HCT116 (cell line): ENCODE measurements around the gene C4orf50. TPM values are rescaled to one million over a fixed set of nuclear protein-coding genes. Genes with fewer than 3 reads are reported as not detected.

Experiments used
- ATAC-seq: fragments of 200-7000 bp; cut with Tn5 transposase; 2 replicates; pipeline ENCODE4 v1.9.1; 2020; ENCODE audit warnings: mild to moderate bottlenecking, moderate library complexity
- BruUV-seq: library from RNA; stranded (reverse); fragments of 400-500 nt; replicated peaks from 2 replicates; lab custom pipeline; 2021; lab: Mats Ljungman, UMichigan
- CTCF ChIA-PET: fragments of 300-600 bp; sonication (Branson Sonifier 250); formaldehyde crosslinking; loops from one replicate; lab custom pipeline; 2021; ENCODE audit warnings: antibody characterized with exemption; lab: Charles Lee
- POLR2A ChIA-PET: fragments of 300-600, 350-600 bp; sonication (Branson Sonifier 250); formaldehyde crosslinking; loops from one replicate; lab custom pipeline; 2021; ENCODE audit warnings: antibody characterized with exemption; lab: Charles Lee
- RAD21 ChIA-PET, 2 experiments: fragments of 300-600 bp; sonication (Branson Sonifier 250); formaldehyde crosslinking; loops; one replicate each; lab custom pipeline; 2023; ENCODE audit warnings: low total read pairs in 2 of 2; ENCODE audit not compliant: uncharacterized antibody in 2 of 2, unreplicated experiment in 2 of 2, low non-redundant PET in 1 of 2; lab: Charles Lee
- DNase-seq: peaks from one replicate; pipeline ENCODE4 v3.0.0-alpha.2; 2010; ENCODE audit warnings: low read depth, low spot score
- H2AFZ ChIP-seq: fragments of 200-600 bp; shearing (Covaris generic), sonication (generic); 2 replicates; pipeline ENCODE4 v1.6.1; 2017; ENCODE audit warnings: low read depth, mixed run types, mixed read lengths, antibody characterized with exemption, low read length; ENCODE audit not compliant: poor library complexity, severe bottlenecking
- H3K27ac ChIP-seq: 2 replicates; pipeline ENCODE4 v1.5.1; 2012; ENCODE audit warnings: low read depth, low read length
- H3K27me3 ChIP-seq: fragments of 200-600 bp; sonication (generic); 2 replicates; pipeline ENCODE4 v1.6.1; 2016; ENCODE audit warnings: mixed run types, low read length, mixed read lengths; ENCODE audit not compliant: insufficient read depth
- H3K36me3 ChIP-seq, 2 experiments: fragments of 200-500 bp in 1 of 2; fragments of 200-600 bp in 1 of 2; sonication (Bioruptor generic) in 1 of 2; sonication (generic) in 1 of 2; 2 replicates each; pipeline versions ENCODE4 v1.5.1 to v1.6.1; 2014 to 2016; ENCODE audit warnings: low read length in 2 of 2, inconsistent platforms in 1 of 2, mixed read lengths in 1 of 2, mixed run types in 1 of 2; ENCODE audit not compliant: insufficient read depth in 2 of 2, control insufficient read depth in 1 of 2
- H3K4me1 ChIP-seq, 2 experiments: fragments of 200-600 bp in 1 of 2; sonication (generic) in 1 of 2; 2 replicates each; pipeline versions ENCODE4 v1.5.1 to v1.6.1; 2012 to 2017; ENCODE audit warnings: low read length in 2 of 2, inconsistent platforms in 1 of 2, mild to moderate bottlenecking in 1 of 2, mixed read lengths in 1 of 2, mixed run types in 1 of 2, moderate library complexity in 1 of 2; ENCODE audit not compliant: insufficient read depth in 2 of 2, control insufficient read depth in 1 of 2
- H3K4me2 ChIP-seq: fragments of 200-600 bp; sonication (generic); 2 replicates; pipeline ENCODE4 v1.6.1; 2017; ENCODE audit warnings: mixed run types, low read length, mixed read lengths
- H3K4me3 ChIP-seq, 2 experiments: fragments of 200-600 bp in 1 of 2; sonication (generic) in 1 of 2; replicated peaks in 1 of 2; 2 replicates each; pipeline ENCODE4 v1.5.1; 2011 to 2016; ENCODE audit warnings: low read length in 2 of 2, control low read depth in 1 of 2, low read depth in 1 of 2, mild to moderate bottlenecking in 1 of 2, mixed read lengths in 1 of 2, mixed run types in 1 of 2
- H3K79me2 ChIP-seq: fragments of 200-600 bp; sonication (generic); 2 replicates; pipeline ENCODE4 v1.6.1; 2017; ENCODE audit warnings: mild to moderate bottlenecking, mixed run types, low read length, moderate library complexity, mixed read lengths; ENCODE audit not compliant: insufficient read depth
- H3K9ac ChIP-seq: fragments of 200-600 bp; sonication (generic); 2 replicates; pipeline ENCODE4 v1.6.1; 2016; ENCODE audit warnings: low read length, mixed read lengths
- H3K9me2 ChIP-seq: fragments of 200-600 bp; sonication (generic), shearing (Covaris generic); 2 replicates; pipeline ENCODE4 v1.6.1; 2017; ENCODE audit warnings: mixed run types, mild to moderate bottlenecking, moderate library complexity; ENCODE audit not compliant: insufficient read depth
- H3K9me3 ChIP-seq, 2 experiments: fragments of 200-500 bp in 1 of 2; fragments of 200-600 bp in 1 of 2; sonication (Bioruptor generic) in 1 of 2; sonication (generic) in 1 of 2; 2 replicates each; pipeline ENCODE4 v1.6.1; 2014 to 2017; ENCODE audit warnings: low read length in 2 of 2, mixed read lengths in 2 of 2, inconsistent platforms in 1 of 2, low read depth in 1 of 2, mild to moderate bottlenecking in 1 of 2, mixed run types in 1 of 2, moderate library complexity in 1 of 2; ENCODE audit not compliant: control insufficient read depth in 1 of 2, insufficient read depth in 1 of 2
- H4K20me1 ChIP-seq: fragments of 200-600 bp; sonication (generic), shearing (Covaris generic); 2 replicates; pipeline ENCODE4 v1.6.1; 2017; ENCODE audit warnings: mixed run types, mild to moderate bottlenecking, moderate library complexity; ENCODE audit not compliant: insufficient read depth
- CBX3 ChIP-seq: IDR thresholded peaks from 2 replicates; pipeline ENCODE4 v1.6.1; 2012; ENCODE audit warnings: low read depth
- CEBPB ChIP-seq: IDR thresholded peaks from 2 replicates; pipeline ENCODE4 v1.6.1; 2012; ENCODE audit warnings: low read depth
- EGR1 ChIP-seq: IDR thresholded peaks from 2 replicates; pipeline ENCODE4 v1.6.1; 2012; ENCODE audit warnings: low read depth
- EZH2phosphoT487 ChIP-seq: fragments of 200-600 bp; IDR thresholded peaks from 2 replicates; pipeline ENCODE4 v1.6.1; 2018; ENCODE audit warnings: antibody characterized with exemption, borderline replicate concordance
- JUND ChIP-seq: IDR thresholded peaks from 2 replicates; pipeline ENCODE4 v1.6.1; 2012
- POLR2A ChIP-seq: IDR thresholded peaks from 2 replicates; pipeline ENCODE4 v1.7.0; 2011; ENCODE audit warnings: borderline replicate concordance; ENCODE audit not compliant: insufficient read depth, insufficient read length; ENCODE audit errors: extremely low read depth
- POLR2AphosphoS5 ChIP-seq: IDR thresholded peaks from 2 replicates; pipeline ENCODE4 v1.6.1; 2011; ENCODE audit warnings: mild to moderate bottlenecking, low read depth, low read length, moderate library complexity
- RAD21 ChIP-seq: IDR thresholded peaks from 2 replicates; pipeline ENCODE4 v1.6.1; 2012; ENCODE audit warnings: low read depth, mild to moderate bottlenecking
- TCF7L2 ChIP-seq: IDR thresholded peaks from 2 replicates; pipeline ENCODE4 v1.7.0; 2011; ENCODE audit warnings: borderline replicate concordance, inconsistent platforms; ENCODE audit not compliant: insufficient read depth, insufficient read length; ENCODE audit errors: extremely low read depth
- YY1 ChIP-seq: IDR thresholded peaks from 2 replicates; pipeline ENCODE4 v1.6.1; 2011; ENCODE audit warnings: low read length, low read depth, moderate library complexity, mild to moderate bottlenecking; ENCODE audit not compliant: insufficient replicate concordance; ENCODE audit errors: extremely low read depth
- ZFX ChIP-seq: fragments of 450-650 bp; IDR thresholded peaks from 2 replicates; pipeline ENCODE4 v1.6.1; 2017
- intact Hi-C: fragments of 100-400 bp; cut with micrococcal nuclease; formaldehyde crosslinking; loops from 2 replicates; pipeline ENCODE4 v1.10.0; 2022
- total RNA-seq: library from RNA; stranded (reverse); gene quantifications from one replicate; pipeline ENCODE4 v1.2.1, GENCODE V29; 2021; ENCODE audit not compliant: unreplicated experiment
- TF ChIP-seq, protein P1 (sequence below): IDR thresholded peaks from 2 replicates; pipeline ENCODE4 v1.6.1; 2012
- TF ChIP-seq, protein P2 (sequence below): IDR thresholded peaks from 2 replicates; pipeline ENCODE4 v1.6.1; 2012
- TF ChIP-seq, protein P3 (sequence below), 3 experiments: fragments of 200-600 bp in 1 of 3; sonication (generic) in 1 of 3; IDR thresholded peaks in 2 of 3; conservative IDR thresholded peaks in 1 of 3; 2 replicates each; pipeline ENCODE4 v1.5.1; 2012 to 2017; ENCODE audit warnings: low read depth in 2 of 3, low read length in 2 of 3, antibody characterized with exemption in 1 of 3, borderline replicate concordance in 1 of 3, control low read depth in 1 of 3, mild to moderate bottlenecking in 1 of 3, mixed read lengths in 1 of 3, mixed run types in 1 of 3, moderate library complexity in 1 of 3; ENCODE audit not compliant: insufficient read depth in 1 of 3

Gene C4orf50
- total RNA-seq, 1 experiment from 2014 or later: not detected

DNA sequence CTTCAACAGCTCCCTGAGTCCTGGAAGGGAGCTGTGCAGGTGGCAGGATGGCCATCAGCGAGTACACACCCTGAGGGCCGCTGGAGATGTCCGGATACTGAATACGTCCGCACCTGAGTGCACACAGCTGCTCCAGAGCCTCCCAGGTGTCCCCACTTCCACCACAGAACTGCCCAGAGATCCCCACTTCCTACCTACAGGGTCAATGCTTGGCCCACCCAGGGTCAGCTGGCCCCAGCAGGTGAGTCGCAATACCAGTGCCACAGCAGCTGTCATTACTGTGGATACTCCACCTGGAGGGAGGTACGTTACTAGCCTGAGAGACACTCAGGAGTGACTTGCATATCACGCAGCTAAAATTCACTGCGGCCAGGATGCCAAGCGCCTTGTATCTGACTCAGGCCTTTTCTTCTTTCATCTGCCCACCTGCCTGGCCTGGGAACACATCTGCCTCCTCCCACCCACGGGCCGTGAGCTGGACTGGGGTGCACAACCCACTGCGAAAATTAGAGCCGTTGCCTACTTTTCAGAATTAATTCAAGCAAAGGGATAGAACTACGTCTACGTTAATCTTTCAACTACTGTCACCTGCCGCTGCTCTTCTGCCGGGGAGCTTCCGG is 9.4 kb downstream of the C4orf50 start:
- Histone ChIP-seq H3K27ac (no peak overlapping the region), H3K4me3 (no peak overlapping the region), H3K9ac (no peak overlapping the region), H3K9me3 (no peaks in the 10 kb centered on the region), H3K9me2 (no peaks in the 10 kb centered on the region), H3K4me2 (no peak overlapping the region), H3K36me3 (no peaks in the 10 kb centered on the region), H4K20me1 (no peaks in the 10 kb centered on the region), H3K4me1 (no peaks in the 10 kb centered on the region), H3K27me3 (peaks cover 11% of the 10 kb centered on the region), H3K79me2 (no peaks in the 10 kb centered on the region), H2AFZ (no peak overlapping the region)
- RAD21 ChIA-PET: no interaction called here
- POLR2A ChIA-PET: no interaction called here
- CTCF ChIA-PET: interaction anchor here (1.2 kb wide), 1 partner anchor 11 kb away, joined by 3 read pairs; no protein-coding TSS in a partner anchor
- TF ChIP-seq, protein P1, sequence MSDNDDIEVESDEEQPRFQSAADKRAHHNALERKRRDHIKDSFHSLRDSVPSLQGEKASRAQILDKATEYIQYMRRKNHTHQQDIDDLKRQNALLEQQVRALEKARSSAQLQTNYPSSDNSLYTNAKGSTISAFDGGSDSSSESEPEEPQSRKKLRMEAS: no peak
- TF ChIP-seq EZH2phosphoT487: no peak
- TF ChIP-seq CBX3: no peak
- TF ChIP-seq POLR2A: no peak
- no peak for TF ChIP-seq YY1
- no peak for TF ChIP-seq RAD21
- no peak for TF ChIP-seq EGR1
- no peak for TF ChIP-seq TCF7L2
- TF ChIP-seq POLR2AphosphoS5: no peak
- no TSS peak for BruUV-seq
- intact Hi-C loops: no loop called here
- DNase-seq (no peak), ATAC-seq (no peak)

DNA sequence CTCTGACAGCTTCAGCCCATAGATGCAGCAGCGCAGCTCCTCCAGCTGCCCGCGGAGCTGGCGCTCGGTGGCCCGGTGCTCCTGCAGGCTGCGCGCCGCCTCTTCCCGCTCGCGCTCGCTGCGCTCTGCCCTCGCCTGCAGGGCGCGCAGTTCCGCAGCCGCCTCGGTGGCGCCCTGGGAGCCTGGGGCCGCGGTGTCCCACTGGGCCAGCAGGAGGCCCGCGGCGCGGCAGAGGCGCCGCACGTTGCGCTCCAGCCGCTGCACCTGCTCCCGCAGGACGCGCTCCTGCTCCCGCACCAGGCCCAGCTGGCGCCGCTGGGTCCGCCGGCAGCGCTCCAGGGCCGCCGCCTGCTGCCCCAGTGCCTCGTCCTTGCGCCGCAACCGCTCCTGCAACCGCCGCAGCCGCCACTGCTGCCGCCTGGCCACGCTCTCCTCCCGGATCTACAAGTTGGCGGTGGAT is 10.1 kb downstream of the C4orf50 start:
- ChIA-PET POLR2A (no interaction called here), RAD21 (no interaction called here), CTCF (interaction anchor here (1.1 kb wide), 1 partner anchor 10 kb away, joined by 4 read pairs; no protein-coding TSS in a partner anchor)
- no peak for DNase-seq
- Histone ChIP-seq H3K4me2 (no peak overlapping the region), H3K27ac (no peak overlapping the region), H3K27me3 (peaks cover 11% of the 10 kb centered on the region), H3K9me3 (no peaks in the 10 kb centered on the region; a peak in 1 of 4 replicates), H3K79me2 (no peaks in the 10 kb centered on the region), H3K4me3 (no peak overlapping the region), H2AFZ (no peak overlapping the region), H3K36me3 (no peaks in the 10 kb centered on the region), H3K4me1 (no peaks in the 10 kb centered on the region), H3K9me2 (no peaks in the 10 kb centered on the region), H3K9ac (no peak overlapping the region), H4K20me1 (no peaks in the 10 kb centered on the region)
- intact Hi-C loops: no loop called here
- peak; percentile 36; the same call in 1 of the 2 replicates for ATAC-seq
- no TSS peak for BruUV-seq
- TF ChIP-seq, protein P2, sequence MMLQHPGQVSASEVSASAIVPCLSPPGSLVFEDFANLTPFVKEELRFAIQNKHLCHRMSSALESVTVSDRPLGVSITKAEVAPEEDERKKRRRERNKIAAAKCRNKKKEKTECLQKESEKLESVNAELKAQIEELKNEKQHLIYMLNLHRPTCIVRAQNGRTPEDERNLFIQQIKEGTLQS: no peak
- TF ChIP-seq ZFX (no peak), RAD21 (no peak), JUND (no peak), CEBPB (no peak)
- TF ChIP-seq, protein P1: no peak
- TF ChIP-seq, protein P3, sequence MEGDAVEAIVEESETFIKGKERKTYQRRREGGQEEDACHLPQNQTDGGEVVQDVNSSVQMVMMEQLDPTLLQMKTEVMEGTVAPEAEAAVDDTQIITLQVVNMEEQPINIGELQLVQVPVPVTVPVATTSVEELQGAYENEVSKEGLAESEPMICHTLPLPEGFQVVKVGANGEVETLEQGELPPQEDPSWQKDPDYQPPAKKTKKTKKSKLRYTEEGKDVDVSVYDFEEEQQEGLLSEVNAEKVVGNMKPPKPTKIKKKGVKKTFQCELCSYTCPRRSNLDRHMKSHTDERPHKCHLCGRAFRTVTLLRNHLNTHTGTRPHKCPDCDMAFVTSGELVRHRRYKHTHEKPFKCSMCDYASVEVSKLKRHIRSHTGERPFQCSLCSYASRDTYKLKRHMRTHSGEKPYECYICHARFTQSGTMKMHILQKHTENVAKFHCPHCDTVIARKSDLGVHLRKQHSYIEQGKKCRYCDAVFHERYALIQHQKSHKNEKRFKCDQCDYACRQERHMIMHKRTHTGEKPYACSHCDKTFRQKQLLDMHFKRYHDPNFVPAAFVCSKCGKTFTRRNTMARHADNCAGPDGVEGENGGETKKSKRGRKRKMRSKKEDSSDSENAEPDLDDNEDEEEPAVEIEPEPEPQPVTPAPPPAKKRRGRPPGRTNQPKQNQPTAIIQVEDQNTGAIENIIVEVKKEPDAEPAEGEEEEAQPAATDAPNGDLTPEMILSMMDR (IDR thresholded peaks at IDR 0.05 in 2 of 3, conservative IDR thresholded peaks at IDR 0.05 in 1 of 3; ENCODE audit: borderline replicate concordance in 1 of 3, insufficient read depth in 1 of 3, low read depth in 2 of 3, low read length in 2 of 3): no peak
